HepG2 (cell line): ENCODE results near the gene WDR82. TPM values are rescaled to one million over a fixed set of nuclear protein-coding genes. Genes with fewer than 3 reads are reported as not detected.
A peak's percentile ranks its signal among the peaks of the same experiment; 100 is the strongest.

Source experiments
- ARNT ChIP-seq: fragments of 450-650 bp; IDR thresholded peaks from 2 replicates; pipeline ENCODE4 v1.6.1; 2017
- CBFB ChIP-seq: sonication (generic); formaldehyde crosslinking; IDR thresholded peaks from 2 replicates; pipeline ENCODE4 v1.4.0; 2020; ENCODE audit warnings: missing genetic modification reagents
- DMTF1 ChIP-seq: sonication (generic); formaldehyde crosslinking; IDR thresholded peaks from 2 replicates; pipeline ENCODE4 v1.4.0; 2020; ENCODE audit warnings: mild to moderate bottlenecking, missing genetic modification reagents
- EEA1 ChIP-seq: sonication (generic); formaldehyde crosslinking; IDR thresholded peaks from 2 replicates; pipeline ENCODE4 v1.5.1; 2020; ENCODE audit warnings: mild to moderate bottlenecking, missing genetic modification reagents, borderline replicate concordance
- FLYWCH1 ChIP-seq: sonication (generic); formaldehyde crosslinking; IDR thresholded peaks from 2 replicates; pipeline ENCODE4 v1.8.1; 2023; ENCODE audit warnings: mild to moderate bottlenecking, missing genetic modification reagents
- GATAD1 ChIP-seq: IDR thresholded peaks from 2 replicates; pipeline ENCODE4 v1.6.1; 2016; ENCODE audit warnings: missing genetic modification reagents, missing compliant biosample characterization
- HIVEP1 ChIP-seq: sonication (generic); formaldehyde crosslinking; IDR thresholded peaks from 2 replicates; pipeline ENCODE4 v1.4.0; 2020; ENCODE audit warnings: mild to moderate bottlenecking, missing genetic modification reagents
- HMGA1 ChIP-seq: sonication (generic); formaldehyde crosslinking; conservative IDR thresholded peaks from 2 replicates; pipeline ENCODE4 v1.4.0; 2020; ENCODE audit warnings: missing genetic modification reagents
- IKZF4 ChIP-seq: sonication (generic); formaldehyde crosslinking; IDR thresholded peaks from 2 replicates; pipeline ENCODE4 v1.5.1; 2020; ENCODE audit warnings: borderline replicate concordance, mild to moderate bottlenecking, low read depth, missing genetic modification reagents; ENCODE audit errors: not compliant biosample characterization
- MED1 ChIP-seq: sonication (generic); formaldehyde crosslinking; IDR thresholded peaks from 2 replicates; pipeline ENCODE4 v1.4.0; 2020; ENCODE audit warnings: missing genetic modification reagents
- NFIB ChIP-seq: sonication (generic); formaldehyde crosslinking; IDR thresholded peaks from 2 replicates; pipeline ENCODE4 v1.9.0; 2021; ENCODE audit warnings: missing genetic modification reagents, mild to moderate bottlenecking, borderline replicate concordance
- NFIC ChIP-seq: IDR thresholded peaks from 2 replicates; pipeline ENCODE4 v1.6.1; 2012; ENCODE audit warnings: mild to moderate bottlenecking, low read length, inconsistent platforms
- NFKBIZ ChIP-seq: IDR thresholded peaks from 2 replicates; pipeline ENCODE4 v1.6.1; 2018; ENCODE audit warnings: missing genetic modification reagents, missing compliant biosample characterization
- RFXAP ChIP-seq: sonication (generic); formaldehyde crosslinking; IDR thresholded peaks from 2 replicates; pipeline ENCODE4 v1.4.0; 2020; ENCODE audit warnings: missing genetic modification reagents, borderline replicate concordance
- SAP130 ChIP-seq: IDR thresholded peaks from 2 replicates; pipeline ENCODE4 v1.6.1; 2016; ENCODE audit warnings: low read depth
- YY1 ChIP-seq: IDR thresholded peaks from 2 replicates; pipeline ENCODE4 v1.6.1; 2011; ENCODE audit warnings: low read length, low read depth, moderate library complexity, mild to moderate bottlenecking; ENCODE audit not compliant: insufficient read depth, insufficient replicate concordance
- ZBTB21 ChIP-seq: sonication (generic); formaldehyde crosslinking; IDR thresholded peaks from 2 replicates; pipeline ENCODE4 v1.4.0; 2020; ENCODE audit warnings: missing genetic modification reagents
- ZBTB49 ChIP-seq: sonication (generic); formaldehyde crosslinking; IDR thresholded peaks from 2 replicates; pipeline ENCODE4 v1.4.0; 2020; ENCODE audit warnings: missing genetic modification reagents, borderline replicate concordance
- ZC3H4 ChIP-seq: sonication (generic); formaldehyde crosslinking; IDR thresholded peaks from 2 replicates; pipeline ENCODE4 v1.4.0; 2020; ENCODE audit warnings: missing genetic modification reagents, borderline replicate concordance
- ZNF224 ChIP-seq: sonication (generic); formaldehyde crosslinking; IDR thresholded peaks from 2 replicates; pipeline ENCODE4 v1.5.0; 2020; ENCODE audit warnings: mild to moderate bottlenecking, missing genetic modification reagents
- ZNF33B ChIP-seq: sonication (generic); formaldehyde crosslinking; IDR thresholded peaks from 2 replicates; pipeline ENCODE4 v1.5.1; 2020; ENCODE audit warnings: mild to moderate bottlenecking, missing genetic modification reagents
- ZNF883 ChIP-seq: sonication (generic); formaldehyde crosslinking; IDR thresholded peaks from 2 replicates; pipeline ENCODE4 v1.5.1; 2020; ENCODE audit warnings: mild to moderate bottlenecking, missing genetic modification reagents; ENCODE audit errors: not compliant biosample characterization
- polyA plus RNA-seq, 8 experiments: library from polyadenylated mRNA; depleted of rRNA in 3 of 8; stranded (reverse) in 7 of 8; unstranded in 1 of 8; fragments of >200 nt; fragmentation: Illumina TruSeq in 4 of 8; extraction: Trizol in 4 of 8; gene quantifications; 2 replicates each; pipeline versions ENCODE4 v1.2.1 to v1.2.3, GENCODE V29; 2011 to 2016; ENCODE audit warnings: low read depth in 4 of 8, missing spikeins in 1 of 8, mixed read lengths in 1 of 8; ENCODE audit not compliant: insufficient read depth in 1 of 8
- total RNA-seq, 5 experiments: library from RNA; depleted of rRNA; stranded (reverse); fragments of >200 nt; fragmentation: Illumina TruSeq; extraction: Trizol; gene quantifications; 2 replicates each; pipeline ENCODE4 v1.2.3, GENCODE V29; 2016; ENCODE audit warnings: low read depth in 1 of 5
- TF ChIP-seq, protein P1 (sequence below): sonication (generic); formaldehyde crosslinking; conservative IDR thresholded peaks from 2 replicates; pipeline ENCODE4 v1.8.0; 2022; ENCODE audit warnings: missing genetic modification reagents
- TF ChIP-seq, protein P2 (sequence below): IDR thresholded peaks from 2 replicates; pipeline ENCODE4 v1.6.1; 2016; ENCODE audit warnings: low read depth, control low read depth

WDR82 gene
- total and polyA plus RNA-seq, 2 of the 13 experiments (the other 11 are each of a cell fraction or from before 2014, with no cell fraction given) = 39.1 to 59.5 TPM

- no peak for TF ChIP-seq ZBTB49 (CRISPR knock-in tag)
- TF ChIP-seq SAP130 (CRISPR knock-in tag) = peak; percentile 44; the same call in 1 of the 2 replicates
- no peak for TF ChIP-seq ARNT
- TF ChIP-seq DMTF1 = no peak
- TF ChIP-seq HIVEP1 = no peak
- TF ChIP-seq IKZF4 (CRISPR knock-in tag) = peak; percentile 61
- TF ChIP-seq MED1 (CRISPR knock-in tag) = peak; percentile 53
- peak; percentile 78 for TF ChIP-seq ZNF883 (CRISPR knock-in tag)
- 0 out of 2 replicates have a peak, but pooled peaks have one; percentile 40 for TF ChIP-seq ZNF224
- peak; percentile 27; the same call in 1 of the 2 replicates for TF ChIP-seq NFKBIZ (CRISPR knock-in tag)
- TF ChIP-seq ZBTB21 = no peak
- TF ChIP-seq CBFB = peak; percentile 48; the same call in 1 of the 2 replicates
- no peak for TF ChIP-seq ZNF33B (CRISPR knock-in tag)
- no peak for TF ChIP-seq NFIC
- TF ChIP-seq, protein P1, sequence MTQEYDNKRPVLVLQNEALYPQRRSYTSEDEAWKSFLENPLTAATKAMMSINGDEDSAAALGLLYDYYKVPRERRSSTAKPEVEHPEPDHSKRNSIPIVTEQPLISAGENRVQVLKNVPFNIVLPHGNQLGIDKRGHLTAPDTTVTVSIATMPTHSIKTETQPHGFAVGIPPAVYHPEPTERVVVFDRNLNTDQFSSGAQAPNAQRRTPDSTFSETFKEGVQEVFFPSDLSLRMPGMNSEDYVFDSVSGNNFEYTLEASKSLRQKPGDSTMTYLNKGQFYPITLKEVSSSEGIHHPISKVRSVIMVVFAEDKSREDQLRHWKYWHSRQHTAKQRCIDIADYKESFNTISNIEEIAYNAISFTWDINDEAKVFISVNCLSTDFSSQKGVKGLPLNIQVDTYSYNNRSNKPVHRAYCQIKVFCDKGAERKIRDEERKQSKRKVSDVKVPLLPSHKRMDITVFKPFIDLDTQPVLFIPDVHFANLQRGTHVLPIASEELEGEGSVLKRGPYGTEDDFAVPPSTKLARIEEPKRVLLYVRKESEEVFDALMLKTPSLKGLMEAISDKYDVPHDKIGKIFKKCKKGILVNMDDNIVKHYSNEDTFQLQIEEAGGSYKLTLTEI (CRISPR knock-in tag) = no peak
- TF ChIP-seq RFXAP (CRISPR knock-in tag) = peak; percentile 65
- TF ChIP-seq GATAD1 (CRISPR knock-in tag) = peak; percentile 62
- no peak for TF ChIP-seq NFIB (CRISPR knock-in tag)
- no peak for TF ChIP-seq HMGA1 (CRISPR knock-in tag)
- TF ChIP-seq FLYWCH1 = no peak
- no peak; the same call in 1 of the 2 replicates for TF ChIP-seq ZC3H4 (CRISPR knock-in tag)
- TF ChIP-seq YY1 = peak; percentile 97
- TF ChIP-seq, protein P2, sequence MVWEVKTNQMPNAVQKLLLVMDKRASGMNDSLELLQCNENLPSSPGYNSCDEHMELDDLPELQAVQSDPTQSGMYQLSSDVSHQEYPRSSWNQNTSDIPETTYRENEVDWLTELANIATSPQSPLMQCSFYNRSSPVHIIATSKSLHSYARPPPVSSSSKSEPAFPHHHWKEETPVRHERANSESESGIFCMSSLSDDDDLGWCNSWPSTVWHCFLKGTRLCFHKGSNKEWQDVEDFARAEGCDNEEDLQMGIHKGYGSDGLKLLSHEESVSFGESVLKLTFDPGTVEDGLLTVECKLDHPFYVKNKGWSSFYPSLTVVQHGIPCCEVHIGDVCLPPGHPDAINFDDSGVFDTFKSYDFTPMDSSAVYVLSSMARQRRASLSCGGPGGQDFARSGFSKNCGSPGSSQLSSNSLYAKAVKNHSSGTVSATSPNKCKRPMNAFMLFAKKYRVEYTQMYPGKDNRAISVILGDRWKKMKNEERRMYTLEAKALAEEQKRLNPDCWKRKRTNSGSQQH (CRISPR knock-in tag) = peak; percentile 58; the same call in 1 of the 2 replicates
- TF ChIP-seq EEA1 (CRISPR knock-in tag) = no peak
Measured at GRCh38 chr3:52278510-52279069, at the start of gene WDR82 (continued).
